IPS-NIHi11 (cell line): ENCODE data around the gene WDR81.
A peak's percentile ranks its signal among the peaks of the same experiment; 100 is the strongest.
"Not testable (repeated sequence)": the region's sequence is repeated elsewhere in the genome, so short reads cannot be mapped to it uniquely, and the experiment has no call there.

Experiments used
- DNase-seq: peaks from one replicate; pipeline ENCODE4 v3.0.0; 2012; ENCODE audit warnings: mixed read lengths, low spot score

Gene WDR81

DNA sequence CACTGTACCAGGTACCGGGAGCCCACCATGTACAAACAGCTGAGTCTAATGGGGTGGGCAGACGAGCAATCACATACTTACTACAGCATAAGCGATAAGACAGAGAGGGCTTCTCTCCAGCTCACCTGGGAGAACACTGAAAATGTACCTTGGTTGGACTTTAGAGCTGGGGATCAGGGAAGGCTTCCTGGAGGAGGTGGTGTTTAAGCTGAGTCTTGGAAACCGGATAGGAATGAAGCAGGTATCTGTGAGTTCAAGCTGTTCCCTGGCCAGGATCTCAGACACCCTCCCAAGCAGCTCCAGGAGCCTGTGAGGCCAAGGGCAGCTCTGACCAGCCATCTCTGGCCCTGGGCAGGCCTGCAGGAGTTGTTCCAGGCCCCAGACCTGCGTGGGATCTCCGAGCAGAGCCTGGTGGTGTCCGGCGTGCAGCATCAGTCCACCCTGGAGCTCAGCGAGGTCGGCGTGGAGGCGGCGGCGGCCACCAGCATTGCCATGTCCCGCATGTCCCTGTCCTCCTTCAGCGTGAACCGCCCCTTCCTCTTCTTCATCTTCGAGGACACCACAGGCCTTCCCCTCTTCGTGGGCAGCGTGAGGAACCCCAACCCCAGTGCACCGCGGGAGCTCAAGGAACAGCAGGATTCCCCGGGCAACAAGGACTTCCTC is 29.4 kb downstream of the WDR81 start:
- DNase-seq: no peak

DNA sequence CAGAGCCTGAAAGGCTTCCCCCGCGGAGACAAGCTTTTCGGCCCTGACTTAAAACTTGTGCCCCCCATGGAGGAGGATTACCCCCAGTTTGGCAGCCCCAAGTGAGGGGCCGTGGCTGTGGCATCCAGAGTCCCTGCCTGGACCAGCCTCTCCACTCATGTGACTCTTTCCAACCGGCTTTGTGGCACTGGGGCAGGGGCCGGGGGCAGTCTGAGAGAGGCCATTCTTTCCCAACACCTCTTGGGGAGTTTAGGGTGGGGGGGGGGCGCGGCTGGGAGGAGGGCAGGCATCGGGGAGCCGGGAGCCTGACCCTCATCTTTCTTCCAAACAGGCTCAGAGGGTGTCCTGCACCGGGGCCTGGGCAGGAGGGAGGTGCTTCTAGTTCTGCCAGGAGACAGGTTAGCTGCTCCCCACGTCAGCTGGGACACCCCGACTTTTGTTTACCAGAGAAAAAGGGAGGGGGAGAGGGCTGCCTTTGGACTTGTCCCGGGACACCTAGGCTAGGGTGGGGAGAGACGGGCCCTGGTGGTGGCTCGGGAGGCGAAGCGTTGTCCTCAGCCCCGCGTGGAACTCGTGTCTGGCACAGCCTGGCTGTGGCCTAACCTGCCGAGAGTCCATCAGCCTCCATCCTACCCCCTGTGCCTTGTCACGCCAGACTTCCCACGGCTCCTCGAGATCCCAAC is 30.1 kb downstream of the WDR81 start:
- no peak for DNase-seq

DNA sequence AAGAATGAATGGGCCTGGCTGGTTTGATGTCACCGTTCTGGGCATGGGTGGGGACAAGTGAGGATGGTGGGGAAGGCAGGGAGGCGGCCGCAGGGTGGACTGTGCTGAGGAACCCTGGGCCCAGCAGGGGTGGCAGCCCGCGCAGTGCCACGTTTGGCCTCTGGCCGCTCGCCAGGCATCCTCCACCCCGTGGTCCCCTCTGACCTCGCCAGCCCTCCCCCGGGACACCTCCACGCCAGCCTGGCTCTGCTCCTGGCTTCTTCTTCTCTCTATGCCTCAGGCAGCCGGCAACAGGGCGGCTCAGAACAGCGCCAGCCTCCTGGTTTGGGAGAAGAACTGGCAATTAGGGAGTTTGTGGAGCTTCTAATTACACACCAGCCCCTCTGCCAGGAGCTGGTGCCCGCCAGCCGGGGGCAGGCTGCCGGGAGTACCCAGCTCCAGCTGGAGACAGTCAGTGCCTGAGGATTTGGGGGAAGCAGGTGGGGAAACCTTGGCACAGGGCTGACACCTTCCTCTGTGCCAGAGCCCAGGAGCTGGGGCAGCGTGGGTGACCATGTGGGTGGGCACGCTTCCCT is 30.8 kb downstream of the WDR81 start:
- no peak for DNase-seq

DNA sequence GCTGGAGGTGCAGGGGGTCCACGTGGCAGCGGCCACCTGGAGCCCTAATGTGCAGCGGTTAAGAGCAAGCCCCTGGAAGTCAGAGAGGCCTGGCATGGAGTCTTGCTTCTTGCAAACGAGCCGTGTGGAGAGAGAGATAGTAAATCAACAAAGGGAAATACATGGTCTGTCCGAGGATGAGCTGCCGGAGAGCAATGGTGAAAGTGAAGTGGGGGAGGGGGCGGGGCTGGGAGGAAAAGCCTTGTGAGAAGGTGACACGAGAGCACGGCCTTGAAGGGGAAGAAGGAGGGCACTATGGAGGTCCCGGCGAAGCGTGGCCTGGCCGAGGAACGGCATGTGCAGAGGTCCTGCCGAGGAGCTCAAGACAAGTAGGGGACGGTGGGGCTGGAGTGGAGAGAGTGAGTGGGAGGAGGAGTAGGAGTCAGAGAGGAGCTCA is 31.3 kb downstream of the WDR81 start:
- no peak for DNase-seq

DNA sequence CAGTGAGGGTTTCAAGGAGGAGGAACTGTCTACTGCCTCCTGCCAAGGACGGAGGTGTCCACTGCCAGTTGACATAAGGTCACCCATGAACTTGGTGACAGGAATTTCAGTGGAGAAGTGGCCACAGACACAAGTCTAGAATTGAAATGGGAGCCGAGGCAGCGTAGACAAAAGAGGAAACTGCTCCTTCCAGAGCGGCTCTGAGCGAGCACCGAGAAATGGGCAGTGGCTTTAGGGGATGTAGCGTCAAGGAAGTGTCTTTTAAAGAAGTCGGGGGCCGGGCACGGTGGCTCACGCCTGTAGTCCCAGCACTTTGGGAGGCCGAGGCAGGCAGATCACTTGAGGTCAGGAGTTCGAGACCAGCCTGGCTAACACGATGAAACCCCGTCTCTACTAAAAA is 34.3 kb downstream of the WDR81 start:
- DNase-seq: no peak

DNA sequence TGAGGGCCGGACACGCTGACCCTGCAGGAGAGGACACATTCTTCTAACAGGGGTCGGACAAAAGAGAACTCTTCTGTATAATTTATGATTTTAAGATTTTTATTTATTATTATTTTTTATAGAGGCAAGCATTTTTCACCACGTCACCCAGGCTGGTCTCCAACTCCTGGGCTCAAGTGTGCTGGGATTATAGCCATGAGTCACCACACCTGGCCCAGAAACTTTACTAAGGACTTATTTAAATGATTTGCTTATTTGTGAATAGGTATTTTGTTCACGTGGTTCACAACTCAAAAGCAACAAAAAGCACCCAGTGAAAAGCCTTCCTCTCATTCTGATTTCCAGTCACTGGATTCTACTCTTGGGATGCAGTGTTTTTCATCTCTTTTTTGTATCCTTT is 35.0 kb downstream of the WDR81 start:
- DNase-seq: no peak

DNA sequence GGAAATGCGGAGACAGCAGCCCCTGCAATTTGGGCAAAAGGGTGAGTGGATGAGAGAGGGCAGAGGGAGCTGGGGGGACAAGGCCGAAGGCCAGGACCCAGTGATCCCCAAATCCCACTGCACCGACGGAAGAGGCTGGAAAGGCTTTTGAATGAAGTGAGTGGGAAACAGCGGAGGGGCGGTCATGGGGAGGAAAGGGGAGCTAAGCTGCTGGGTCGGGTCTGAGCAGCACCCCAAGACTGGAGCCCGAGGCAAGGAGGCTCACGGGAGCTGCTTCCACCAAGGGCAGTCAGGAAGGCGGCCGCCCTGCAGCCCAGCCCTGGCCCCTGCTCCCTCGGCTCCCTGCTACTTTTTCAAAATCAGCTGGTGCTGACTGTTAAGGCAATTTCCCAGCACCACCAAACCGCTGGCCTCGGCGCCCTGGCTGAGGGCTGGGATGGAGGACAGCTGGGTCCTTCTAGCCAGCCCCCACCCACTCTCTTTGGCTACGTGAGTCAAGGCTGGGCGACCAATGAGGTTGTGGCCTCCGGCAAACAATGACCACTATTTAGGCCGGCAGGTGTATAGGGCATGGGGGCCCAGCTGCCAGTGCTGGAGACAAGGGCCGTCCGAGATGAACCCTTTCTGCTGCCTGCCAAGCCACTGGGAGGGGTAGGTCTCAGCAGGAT is 37.9 kb downstream of the WDR81 start:
- DNase-seq: no peak

DNA sequence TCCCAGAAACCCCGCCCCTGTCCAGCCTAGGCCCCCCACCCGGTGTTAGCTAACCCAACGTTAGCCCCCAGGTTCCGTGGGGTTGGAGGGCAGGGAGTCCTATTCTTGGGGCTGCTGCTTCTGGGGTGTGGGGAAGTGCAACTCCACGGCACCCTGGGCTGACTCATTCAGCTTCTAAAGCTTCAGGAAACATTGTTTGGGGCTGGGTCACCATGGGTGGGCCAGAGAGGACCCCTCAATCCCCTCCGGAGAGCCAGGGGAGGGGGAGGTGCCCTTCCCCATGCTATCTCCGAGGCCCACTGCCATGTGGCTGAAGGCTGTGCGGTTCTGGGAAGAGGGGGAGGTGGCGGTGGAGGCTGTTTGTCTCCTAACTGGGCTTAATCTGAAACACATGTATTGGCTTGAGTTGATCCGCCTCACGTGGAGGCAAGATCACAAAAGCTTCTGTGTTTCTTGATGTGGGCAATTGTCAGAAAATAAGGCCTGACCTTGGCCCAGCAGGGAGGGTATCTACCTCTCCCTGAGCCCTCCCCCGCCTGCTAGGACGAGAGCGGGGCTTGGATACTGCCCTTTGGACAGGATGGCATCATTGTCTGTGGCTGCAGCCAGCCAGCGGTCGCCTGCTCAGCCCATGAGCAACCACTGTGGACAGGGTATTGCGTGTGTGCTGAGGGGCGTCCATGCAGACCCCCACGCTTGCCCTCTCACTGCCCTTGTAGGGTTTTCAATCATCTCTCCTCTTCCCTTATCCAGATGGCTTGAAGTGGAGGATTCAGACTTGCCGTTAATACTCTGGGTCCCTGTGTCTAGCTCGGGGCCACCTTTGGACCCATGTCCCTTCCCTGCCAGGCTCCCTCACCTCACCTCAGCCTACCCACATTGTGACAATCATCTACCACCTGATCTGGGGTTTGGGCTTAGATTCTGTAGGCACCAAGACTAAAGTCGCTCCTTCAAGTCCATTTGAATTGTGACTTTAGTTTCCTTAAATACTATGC is 38.7 kb downstream of the WDR81 start:
- no peak for DNase-seq

DNA sequence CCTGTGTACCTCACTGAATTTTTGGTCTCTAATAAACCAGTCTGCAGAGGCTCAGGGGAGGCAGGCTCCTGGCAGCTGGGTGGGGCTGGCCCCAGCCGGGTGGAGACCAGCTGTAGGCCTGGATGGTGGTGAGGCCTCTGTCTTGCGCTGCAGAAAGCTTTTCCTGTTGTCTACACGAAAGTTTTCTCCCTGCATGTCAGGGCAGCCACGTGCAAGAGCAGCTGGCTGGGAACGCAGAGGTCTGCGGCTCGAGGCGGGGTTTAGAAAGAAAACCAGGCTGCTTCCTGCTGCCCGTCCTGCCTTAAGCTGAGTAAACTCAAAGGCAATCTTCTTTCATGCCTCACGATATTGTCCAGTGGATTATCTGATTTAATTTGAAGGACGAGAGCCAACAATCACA is 39.8 kb downstream of the WDR81 start:
- no peak for DNase-seq

DNA sequence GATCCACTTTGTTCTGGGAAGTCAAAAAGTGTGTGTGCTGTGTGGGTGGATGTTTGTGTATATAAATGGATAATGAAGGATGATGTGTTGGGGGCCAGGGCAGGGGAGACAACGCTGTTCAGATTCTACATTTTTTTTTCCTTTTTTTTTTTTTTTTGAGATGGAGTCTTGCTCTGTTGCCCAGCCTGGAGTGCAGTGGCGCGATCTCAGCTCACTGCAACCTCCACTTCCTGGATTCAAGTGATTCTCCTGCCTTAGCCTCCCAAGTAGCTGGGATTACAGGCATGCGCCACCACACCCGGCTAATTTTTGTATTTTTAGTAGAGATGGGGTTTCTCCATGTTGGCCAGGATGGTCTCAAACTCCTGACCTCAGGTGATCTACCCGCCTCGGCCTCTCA is 40.2 kb downstream of the WDR81 start:
- not testable (repeated sequence) for DNase-seq

DNA sequence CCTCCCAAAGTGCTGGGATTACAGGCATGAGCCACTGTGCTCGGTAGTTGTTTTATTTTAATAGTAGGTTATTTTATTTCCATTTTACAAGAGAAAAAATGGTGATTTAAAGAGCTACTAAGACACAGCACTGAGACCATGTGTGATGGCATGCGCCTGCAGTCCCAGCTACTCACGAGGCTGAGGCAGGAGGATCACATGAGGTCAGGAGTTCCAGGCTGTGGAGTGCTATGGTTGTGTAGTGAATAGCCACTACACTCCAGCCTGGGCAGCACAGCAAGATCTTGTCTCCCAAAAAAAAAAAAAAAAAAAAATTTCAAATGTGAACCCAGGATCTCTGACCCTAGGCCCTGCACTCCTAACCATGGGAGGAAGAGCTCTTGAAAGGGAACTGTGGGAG is 41.1 kb downstream of the WDR81 start:
- no peak for DNase-seq

DNA sequence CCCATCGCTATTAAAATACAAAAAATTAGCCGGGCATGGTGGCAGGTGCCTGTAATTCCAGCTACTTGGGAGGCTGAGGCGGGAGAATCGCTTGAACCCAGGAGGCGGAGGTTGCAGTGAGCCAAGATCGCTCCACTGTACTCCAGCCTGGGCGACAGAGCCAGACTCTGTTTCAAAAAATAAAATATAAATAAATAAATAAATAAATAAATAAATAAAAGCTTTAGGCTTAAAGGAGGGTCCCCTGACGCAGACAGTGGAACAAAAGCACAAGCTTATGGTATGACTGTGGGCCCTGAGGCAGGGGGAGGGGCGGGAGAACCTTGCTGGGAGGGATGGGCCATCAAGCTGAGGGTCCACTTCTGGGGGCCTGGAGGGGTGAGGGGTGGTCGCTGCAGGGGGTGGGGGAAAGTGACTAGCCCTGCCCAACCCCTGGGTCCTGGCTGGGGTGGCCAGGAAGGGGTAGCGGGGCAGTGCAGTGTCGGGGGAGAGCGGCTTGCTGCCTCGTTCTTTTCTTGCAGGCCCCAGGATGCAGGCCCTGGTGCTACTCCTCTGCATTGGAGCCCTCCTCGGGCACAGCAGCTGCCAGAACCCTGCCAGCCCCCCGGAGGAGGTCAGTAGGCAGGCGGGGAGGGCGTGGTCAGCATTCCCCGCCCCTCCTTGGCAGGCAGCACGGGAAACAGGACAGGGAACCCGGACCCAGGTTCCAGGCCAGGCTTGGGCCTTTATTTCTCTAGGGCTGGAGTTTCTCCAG is 42.1 kb downstream of the WDR81 start:
- peak; percentile 58 for DNase-seq

DNA sequence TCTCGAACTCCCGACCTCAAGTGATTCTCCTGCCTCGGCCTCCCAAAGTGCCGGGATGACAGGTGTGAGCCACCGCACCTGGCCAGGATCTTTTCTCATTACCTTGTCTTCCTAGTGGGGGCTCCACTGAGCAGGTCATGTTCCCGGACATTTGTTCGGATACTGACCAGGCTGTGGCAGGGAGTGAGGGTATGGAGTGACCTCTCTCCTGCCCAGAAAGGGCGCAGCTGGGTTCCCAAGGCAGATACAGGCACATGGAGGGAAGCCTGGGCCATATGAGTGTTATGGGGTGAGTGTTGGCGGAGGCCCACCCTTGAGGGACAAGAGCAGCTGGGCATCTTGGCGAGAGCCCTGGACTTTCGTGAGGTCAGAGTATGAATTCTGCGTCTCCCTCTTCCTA is 42.9 kb downstream of the WDR81 start:
- no peak for DNase-seq

DNA sequence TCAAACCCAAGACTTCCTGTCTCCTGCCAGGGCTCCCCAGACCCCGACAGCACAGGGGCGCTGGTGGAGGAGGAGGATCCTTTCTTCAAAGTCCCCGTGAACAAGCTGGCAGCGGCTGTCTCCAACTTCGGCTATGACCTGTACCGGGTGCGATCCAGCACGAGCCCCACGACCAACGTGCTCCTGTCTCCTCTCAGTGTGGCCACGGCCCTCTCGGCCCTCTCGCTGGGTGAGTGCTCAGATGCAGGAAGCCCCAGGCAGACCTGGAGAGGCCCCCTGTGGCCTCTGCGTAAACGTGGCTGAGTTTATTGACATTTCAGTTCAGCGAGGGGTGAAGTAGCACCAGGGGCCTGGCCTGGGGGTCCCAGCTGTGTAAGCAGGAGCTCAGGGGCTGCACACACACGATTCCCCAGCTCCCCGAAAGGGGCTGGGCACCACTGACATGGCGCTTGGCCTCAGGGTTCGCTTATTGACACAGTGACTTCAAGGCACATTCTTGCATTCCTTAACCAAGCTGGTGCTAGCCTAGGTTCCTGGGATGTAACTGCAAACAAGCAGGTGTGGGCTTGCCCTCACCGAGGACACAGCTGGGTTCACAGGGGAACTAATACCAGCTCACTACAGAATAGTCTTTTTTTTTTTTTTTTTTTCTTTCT is 45.4 kb downstream of the WDR81 start:
- peak; percentile 61 for DNase-seq

DNA sequence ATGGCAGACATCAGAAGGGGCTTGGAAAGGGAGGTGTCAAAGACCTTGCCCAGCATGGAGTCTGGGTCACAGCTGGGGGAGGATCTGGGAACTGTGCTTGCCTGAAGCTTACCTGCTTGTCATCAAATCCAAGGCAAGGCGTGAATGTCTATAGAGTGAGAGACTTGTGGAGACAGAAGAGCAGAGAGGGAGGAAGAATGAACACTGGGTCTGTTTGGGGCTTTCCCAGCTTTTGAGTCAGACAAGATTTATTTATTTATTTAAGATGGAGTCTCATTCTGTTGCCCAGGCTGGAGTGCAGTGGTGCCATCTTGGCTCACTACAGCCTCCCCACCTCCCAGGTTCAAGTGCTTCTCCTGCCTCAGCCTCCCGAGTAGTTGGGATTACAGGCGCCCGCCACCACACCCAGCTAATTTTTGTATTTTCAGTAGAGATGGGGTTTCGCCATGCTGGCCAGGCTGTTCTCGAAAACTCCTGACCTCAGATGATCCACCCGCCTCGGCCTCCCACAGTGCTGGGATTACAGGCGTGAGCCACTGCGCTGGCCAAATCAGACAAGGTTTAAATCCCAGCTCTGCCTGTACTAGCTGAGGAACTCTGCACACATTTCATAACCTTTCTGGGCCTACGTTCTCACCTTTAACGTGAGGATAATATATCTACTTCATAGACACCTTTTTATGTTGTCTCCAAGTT is 48.6 kb downstream of the WDR81 start:
- not testable (repeated sequence) for DNase-seq

DNA sequence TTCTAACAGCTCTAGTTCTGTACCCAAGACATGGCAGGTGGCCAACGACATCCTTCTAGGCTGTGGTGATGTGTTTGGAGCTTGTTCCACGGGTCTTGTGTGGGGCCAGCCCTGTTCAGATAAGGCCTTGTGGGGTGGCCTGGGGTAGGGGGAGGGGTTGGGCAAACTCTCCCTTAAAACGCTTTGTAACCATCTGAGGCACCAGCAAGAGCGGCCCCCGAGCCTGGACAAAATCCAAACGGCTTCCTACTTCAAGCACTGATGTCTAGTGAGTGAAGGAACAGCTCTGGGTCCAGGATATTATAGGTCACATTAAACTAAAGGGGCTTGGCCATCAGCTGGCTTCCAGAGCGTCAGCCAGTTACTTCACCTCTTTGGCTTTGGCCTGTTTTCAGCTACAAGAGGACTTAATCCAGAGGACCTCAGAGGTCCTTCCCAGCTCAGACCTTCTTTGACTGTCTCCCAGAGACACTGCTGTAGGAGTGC is 49.2 kb downstream of the WDR81 start:
- DNase-seq: no peak

DNA sequence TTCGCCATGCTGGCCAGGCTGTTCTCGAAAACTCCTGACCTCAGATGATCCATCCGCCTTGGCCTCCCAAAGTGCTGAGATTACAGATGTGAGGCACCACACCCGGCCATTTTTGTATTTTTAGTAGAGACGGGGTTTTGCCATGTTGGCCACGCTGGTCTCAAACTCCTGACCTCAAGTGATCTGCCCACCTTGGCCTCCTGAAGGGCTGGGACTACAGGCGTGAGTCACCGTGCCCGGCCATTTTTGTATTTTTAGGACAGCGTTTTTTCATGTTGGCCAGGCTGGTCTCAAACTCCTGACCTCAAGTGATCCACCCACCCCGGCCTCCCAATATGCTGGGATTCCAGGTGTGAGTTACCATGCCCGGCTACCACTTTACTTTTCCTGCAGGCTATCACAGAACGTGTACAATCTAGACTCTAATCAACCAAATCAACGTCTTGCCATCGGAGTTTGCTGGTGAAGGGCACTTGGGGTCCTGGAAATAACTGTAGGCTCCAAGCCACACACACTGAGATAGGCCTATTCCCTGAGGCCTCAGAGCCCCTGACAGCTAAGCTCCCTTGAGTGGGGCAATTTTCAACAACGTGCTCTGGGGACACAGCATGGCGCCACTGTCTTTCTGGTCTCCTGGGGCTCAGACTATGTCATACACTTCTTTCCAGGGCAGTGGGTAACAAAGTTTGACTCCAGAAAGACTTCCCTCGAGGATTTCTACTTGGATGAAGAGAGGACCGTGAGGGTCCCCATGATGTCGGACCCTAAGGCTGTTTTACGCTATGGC is 50.1 kb downstream of the WDR81 start:
- no peak for DNase-seq

DNA sequence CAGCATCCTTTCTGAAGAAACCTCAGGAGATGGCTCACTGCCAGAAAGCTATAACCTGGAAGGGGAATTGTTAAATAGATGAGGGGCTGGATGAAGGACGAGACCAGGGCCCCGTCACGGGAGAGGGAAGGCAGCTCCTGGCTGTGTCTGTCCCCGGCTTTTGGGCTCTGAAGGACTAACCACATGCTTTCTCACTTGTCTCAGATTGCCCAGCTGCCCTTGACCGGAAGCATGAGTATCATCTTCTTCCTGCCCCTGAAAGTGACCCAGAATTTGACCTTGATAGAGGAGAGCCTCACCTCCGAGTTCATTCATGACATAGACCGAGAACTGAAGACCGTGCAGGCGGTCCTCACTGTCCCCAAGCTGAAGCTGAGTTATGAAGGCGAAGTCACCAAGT is 51.8 kb downstream of the WDR81 start:
- DNase-seq: no peak

DNA sequence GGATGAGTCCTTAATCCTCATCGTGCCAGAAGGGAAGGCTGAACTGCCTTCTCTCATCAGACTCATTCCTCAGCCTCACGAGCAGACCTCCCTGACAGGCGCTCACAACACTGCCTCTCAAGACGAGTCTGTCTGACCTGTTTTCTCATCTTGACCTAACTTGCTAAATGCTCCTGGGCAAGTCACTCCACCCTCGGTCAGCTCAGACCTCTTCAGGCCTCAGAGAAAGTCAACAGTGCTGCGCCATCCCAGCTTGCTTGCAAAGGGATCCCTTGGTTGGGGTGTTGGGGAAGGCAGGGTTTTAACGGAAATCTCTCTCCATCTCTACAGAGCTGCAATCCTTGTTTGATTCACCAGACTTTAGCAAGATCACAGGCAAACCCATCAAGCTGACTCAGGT is 52.4 kb downstream of the WDR81 start:
- DNase-seq: no peak
